K562 (cell line): Measurements from ENCODE around the gene TFPI. TPM values are rescaled to one million over a fixed set of nuclear protein-coding genes. Genes with fewer than 3 reads are reported as not detected.
A peak's percentile ranks its signal among the peaks of the same experiment; 100 is the strongest.

Source experiments
- ATF7 ChIP-seq: fragments of 450-650 bp; IDR thresholded peaks from 2 replicates; pipeline ENCODE4 v1.7.1; 2014; ENCODE audit warnings: mild to moderate bottlenecking, moderate library complexity
- BRF1 ChIP-seq: IDR thresholded peaks from 3 replicates; pipeline ENCODE4 v1.6.1; 2011; ENCODE audit warnings: borderline replicate concordance, mild to moderate bottlenecking; ENCODE audit not compliant: insufficient read length; ENCODE audit errors: extremely low read depth
- CBX5 ChIP-seq: IDR thresholded peaks from 2 replicates; pipeline ENCODE4 v1.6.1; 2014; ENCODE audit warnings: low read depth, borderline replicate concordance
- CCAR2 ChIP-seq: fragments of 200-400 bp; formaldehyde crosslinking; IDR thresholded peaks from 2 replicates; pipeline ENCODE4 v1.6.1; 2017; ENCODE audit warnings: mild to moderate bottlenecking, low read depth, low read length
- CEBPZ ChIP-seq: fragments of 150-350 bp; IDR thresholded peaks from 2 replicates; pipeline ENCODE4 v1.6.1; 2014; ENCODE audit warnings: low read depth, mild to moderate bottlenecking, low read length, borderline replicate concordance
- DACH1 ChIP-seq: fragments of 450-650 bp; IDR thresholded peaks from 2 replicates; pipeline ENCODE4 v1.6.1; 2018; ENCODE audit not compliant: partially characterized antibody
- E2F3 ChIP-seq: fragments of 250-450 bp; sonication (Bioruptor Pico); IDR thresholded peaks from 2 replicates; pipeline ENCODE4 v1.4.0; 2020; ENCODE audit warnings: mild to moderate bottlenecking
- ELF4 ChIP-seq: fragments of 450-650 bp; formaldehyde crosslinking; IDR thresholded peaks from 2 replicates; pipeline ENCODE4 v1.4.0; 2022; ENCODE audit warnings: missing genetic modification characterization
- ETV1 ChIP-seq: fragments of 450-650 bp; conservative IDR thresholded peaks from 2 replicates; pipeline ENCODE4 v1.6.1; 2016; ENCODE audit warnings: missing genetic modification characterization, control low read depth, low read depth, missing compliant biosample characterization
- FOXM1 ChIP-seq, 2 experiments: fragments of 450-650 bp in 1 of 2; sonication (generic) in 1 of 2; formaldehyde crosslinking in 1 of 2; IDR thresholded peaks; 2 replicates each; pipeline versions ENCODE4 v1.6.1 to v1.9.0; 2017 to 2022; ENCODE audit warnings: low read depth in 2 of 2, mild to moderate bottlenecking in 2 of 2, missing genetic modification reagents in 1 of 2, moderate library complexity in 1 of 2
- GTF2B ChIP-seq: IDR thresholded peaks from 2 replicates; pipeline ENCODE4 v1.6.1; 2011; ENCODE audit not compliant: insufficient read length; ENCODE audit errors: extremely low read depth
- JUN ChIP-seq, 2 experiments: sonication (generic) in 1 of 2; formaldehyde crosslinking in 1 of 2; IDR thresholded peaks; 2 replicates each; pipeline versions ENCODE4 v1.6.1 to v1.8.0; 2012 to 2022; ENCODE audit warnings: borderline replicate concordance in 2 of 2, mild to moderate bottlenecking in 2 of 2, improper control_type of control experiment in 1 of 2, low read depth in 1 of 2, low read length in 1 of 2, missing genetic modification reagents in 1 of 2
- KDM2B ChIP-seq: fragments of 250-450 bp; sonication (Bioruptor Pico); IDR thresholded peaks from 2 replicates; pipeline ENCODE4 v1.8.0; 2021; ENCODE audit warnings: mild to moderate bottlenecking, moderate library complexity
- KDM4B ChIP-seq, 2 experiments: fragments of 450-650 bp in 1 of 2; sonication (generic) in 1 of 2; IDR thresholded peaks; 2 replicates each; pipeline ENCODE4 v1.6.1; 2016 to 2017; ENCODE audit warnings: borderline replicate concordance in 2 of 2, antibody characterized with exemption in 1 of 2, low read depth in 1 of 2, mild to moderate bottlenecking in 1 of 2
- NUFIP1 ChIP-seq: fragments of 450-650 bp; IDR thresholded peaks from 2 replicates; pipeline ENCODE4 v1.6.1; 2018; ENCODE audit not compliant: partially characterized antibody
- PHB2 ChIP-seq: fragments of 450-650 bp; IDR thresholded peaks from 2 replicates; pipeline ENCODE4 v1.6.1; 2017; ENCODE audit warnings: low read depth
- POLR3A ChIP-seq: IDR thresholded peaks from 2 replicates; pipeline ENCODE4 v1.6.1; 2011; ENCODE audit warnings: borderline replicate concordance, mild to moderate bottlenecking, moderate library complexity; ENCODE audit not compliant: insufficient read length, insufficient read depth; ENCODE audit errors: extremely low read depth
- TGIF2 ChIP-seq: sonication (generic); formaldehyde crosslinking; IDR thresholded peaks from 2 replicates; pipeline ENCODE4 v1.8.1; 2022; ENCODE audit warnings: mild to moderate bottlenecking, missing genetic modification reagents, moderate library complexity
- ZBTB12 ChIP-seq: fragments of 250-450 bp; sonication (Bioruptor Pico); IDR thresholded peaks from 2 replicates; pipeline ENCODE4 v1.4.0; 2020
- ZNF707 ChIP-seq: fragments of 250-450 bp; sonication (Bioruptor Pico); conservative IDR thresholded peaks from 2 replicates; pipeline ENCODE4 v1.8.0; 2022; ENCODE audit warnings: inconsistent platforms, mild to moderate bottlenecking, moderate library complexity
- ZNF717 ChIP-seq: fragments of 250-450 bp; sonication (Bioruptor Pico); IDR thresholded peaks from 2 replicates; pipeline ENCODE4 v1.5.0; 2021
- polyA plus RNA-seq, 8 experiments: library from polyadenylated mRNA; depleted of rRNA in 4 of 8; stranded (reverse) in 5 of 8; unstranded in 3 of 8; fragments of >200 nt; fragmentation: Nextera tagmentation in 2 of 8; fragmentation: Illumina TruSeq in 1 of 8; extraction: Ambion mirVana in 2 of 8; extraction: Trizol in 1 of 8; gene quantifications; 2 replicates each; pipeline versions ENCODE4 v1.2.1 to v1.2.3, GENCODE V29; 2011 to 2014; ENCODE audit warnings: inconsistent platforms in 1 of 8, missing spikeins in 1 of 8
- total RNA-seq, 7 experiments: library from RNA; depleted of rRNA in 6 of 7; stranded (reverse); fragments of >200 nt in 6 of 7; fragmentation: Illumina TruSeq in 2 of 7; extraction: Trizol in 2 of 7; gene quantifications; 2 replicates each; pipeline versions ENCODE4 v1.2.1 to v1.2.3, GENCODE V29; 2011 to 2021; ENCODE audit warnings: low replicate concordance in 1 of 7

Gene TFPI
- total and polyA plus RNA-seq, 9 of the 15 experiments (the other 6 are each of a cell fraction or from before 2014, with no cell fraction given), result 53.5 to 219 (median 100) TPM

GRCh38 chr2:187580462-187581124 is 26.4 kb upstream of the TFPI start (continued):
- no peak for TF ChIP-seq POLR3A
- TF ChIP-seq JUN (IDR thresholded peaks at IDR 0.05; ENCODE audit: borderline replicate concordance, low read depth, low read length), result peak; percentile 71; the same call in 1 of the 2 replicates
- no peak for TF ChIP-seq JUN (CRISPR knock-in tag; IDR thresholded peaks at IDR 0.05; ENCODE audit: borderline replicate concordance)
- no peak; a peak in 1 of 4 replicates for TF ChIP-seq KDM4B (IDR thresholded peaks at IDR 0.05; ENCODE audit: borderline replicate concordance in 2 of 2, low read depth in 1 of 2)
- TF ChIP-seq ZNF707 (CRISPR knock-in tag), result no peak
- TF ChIP-seq ATF7, result peak; percentile 30; the same call in 1 of the 2 replicates
- no peak for TF ChIP-seq ZNF717 (CRISPR knock-in tag)
- no peak for TF ChIP-seq CBX5
- no peak for TF ChIP-seq TGIF2 (CRISPR knock-in tag)
- TF ChIP-seq NUFIP1, result no peak
- no peak for TF ChIP-seq ELF4 (CRISPR knock-in tag)
- TF ChIP-seq DACH1, result no peak
- TF ChIP-seq FOXM1 (IDR thresholded peaks at IDR 0.05; ENCODE audit: low read depth), result no peak
- TF ChIP-seq FOXM1 (CRISPR knock-in tag; IDR thresholded peaks at IDR 0.05; ENCODE audit: low read depth), result no peak
- no peak for TF ChIP-seq CEBPZ
- TF ChIP-seq ZBTB12 (CRISPR knock-in tag), result no peak
- TF ChIP-seq CCAR2, result no peak
- TF ChIP-seq PHB2, result no peak
- TF ChIP-seq BRF1, result no peak
- TF ChIP-seq E2F3 (CRISPR knock-in tag), result no peak
- no peak for TF ChIP-seq GTF2B
- peak; percentile 24; the same call in 1 of the 2 replicates for TF ChIP-seq ETV1 (tag)
- no peak for TF ChIP-seq KDM2B (CRISPR knock-in tag)
